Testis (tissue), 2 donors: Measurements from ENCODE around the gene PFKP.

Experiments
- POLR2A ChIP-seq: fragments of 450-650 bp; IDR thresholded peaks from one replicate; pipeline ENCODE4 v1.6.1; 2017; ENCODE audit warnings: antibody characterized with exemption, mild to moderate bottlenecking, moderate library complexity
- TF ChIP-seq, protein P1 (sequence below), 3 experiments: fragments of 450-650 bp in 2 of 3; fragments of 200-600 bp in 1 of 3; sonication (generic) in 1 of 3; IDR thresholded peaks; one replicate each; pipeline ENCODE4 v1.5.1; 2016 to 2019; ENCODE audit warnings: antibody characterized with exemption in 3 of 3, mild to moderate bottlenecking in 2 of 3, moderate library complexity in 1 of 3

DNA sequence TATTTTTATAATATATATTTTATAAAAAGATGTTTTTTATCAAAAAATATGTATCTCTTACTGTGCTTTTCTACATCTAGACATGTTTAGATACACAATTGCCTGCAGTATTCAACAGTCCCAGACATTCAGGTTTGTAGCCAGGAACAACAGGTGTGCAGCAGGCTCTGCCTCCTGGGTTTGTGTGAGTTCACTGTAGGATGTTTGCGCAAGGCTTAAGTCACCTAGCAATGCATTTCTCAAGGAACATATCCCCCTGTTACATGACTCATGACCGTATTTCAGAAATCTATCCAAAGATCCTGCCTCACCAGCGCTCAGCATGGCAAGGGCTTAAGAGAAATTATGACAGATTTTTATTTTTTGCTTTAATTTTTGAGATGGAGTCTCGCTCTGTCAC is 63.8 kb downstream of the PFKP start:
- TF ChIP-seq, protein P1, sequence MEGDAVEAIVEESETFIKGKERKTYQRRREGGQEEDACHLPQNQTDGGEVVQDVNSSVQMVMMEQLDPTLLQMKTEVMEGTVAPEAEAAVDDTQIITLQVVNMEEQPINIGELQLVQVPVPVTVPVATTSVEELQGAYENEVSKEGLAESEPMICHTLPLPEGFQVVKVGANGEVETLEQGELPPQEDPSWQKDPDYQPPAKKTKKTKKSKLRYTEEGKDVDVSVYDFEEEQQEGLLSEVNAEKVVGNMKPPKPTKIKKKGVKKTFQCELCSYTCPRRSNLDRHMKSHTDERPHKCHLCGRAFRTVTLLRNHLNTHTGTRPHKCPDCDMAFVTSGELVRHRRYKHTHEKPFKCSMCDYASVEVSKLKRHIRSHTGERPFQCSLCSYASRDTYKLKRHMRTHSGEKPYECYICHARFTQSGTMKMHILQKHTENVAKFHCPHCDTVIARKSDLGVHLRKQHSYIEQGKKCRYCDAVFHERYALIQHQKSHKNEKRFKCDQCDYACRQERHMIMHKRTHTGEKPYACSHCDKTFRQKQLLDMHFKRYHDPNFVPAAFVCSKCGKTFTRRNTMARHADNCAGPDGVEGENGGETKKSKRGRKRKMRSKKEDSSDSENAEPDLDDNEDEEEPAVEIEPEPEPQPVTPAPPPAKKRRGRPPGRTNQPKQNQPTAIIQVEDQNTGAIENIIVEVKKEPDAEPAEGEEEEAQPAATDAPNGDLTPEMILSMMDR (IDR thresholded peaks at IDR 0.05): no peak
- TF ChIP-seq POLR2A: no peak
